HEK293 (cell line): Measurements from ENCODE around the gene CTBP2.

ENCODE experiments used
- CTCF ChIA-PET: fragments of 350-600 bp; formaldehyde crosslinking; extraction: SDS; loops from one replicate; lab custom pipeline; 2021; ENCODE audit warnings: antibody characterized with exemption; lab: Yijun Ruan, JAX
- POLR2A ChIA-PET: fragments of 300-600 bp; formaldehyde crosslinking; extraction: SDS; loops from one replicate; lab custom pipeline; 2020; ENCODE audit warnings: antibody characterized with exemption, inconsistent platforms; lab: Yijun Ruan, JAX
- H3K27ac ChIP-seq: fragments of 200-500 bp; sonication (Bioruptor generic); 2 replicates; pipeline ENCODE4 v1.5.1; 2014; ENCODE audit warnings: low read depth, low read length, control low read depth, inconsistent platforms; ENCODE audit errors: extremely low read depth
- H3K36me3 ChIP-seq, 2 experiments: fragments of 200-500 bp in 1 of 2; sonication (Bioruptor generic) in 1 of 2; 1 replicate in 1 of 2; 2 replicates in 1 of 2; pipeline ENCODE4 v1.5.1; 2014 to 2017; ENCODE audit warnings: inconsistent platforms in 2 of 2, low read length in 2 of 2; ENCODE audit not compliant: control insufficient read depth in 2 of 2, insufficient read depth in 1 of 2
- H3K4me1 ChIP-seq: fragments of 200-500 bp; sonication (Bioruptor generic); 2 replicates; pipeline ENCODE4 v1.5.1; 2014; ENCODE audit warnings: mild to moderate bottlenecking, low read length, inconsistent platforms; ENCODE audit not compliant: control insufficient read depth, insufficient read depth
- H3K4me3 ChIP-seq: 2 replicates; pipeline ENCODE4 v1.5.1; 2011; ENCODE audit warnings: low read depth, mild to moderate bottlenecking, control low read depth, low read length, moderate library complexity
- H3K9me3 ChIP-seq: fragments of 200-500 bp; sonication (Bioruptor generic); 2 replicates; pipeline ENCODE4 v1.5.1; 2014; ENCODE audit warnings: low read depth, low read length, inconsistent platforms; ENCODE audit not compliant: control insufficient read depth, insufficient read depth
- HOXD13 ChIP-seq: sonication (generic); formaldehyde crosslinking; IDR thresholded peaks from 2 replicates; pipeline ENCODE4 v1.8.0; 2022; ENCODE audit warnings: missing genetic modification reagents, borderline replicate concordance
- SETDB1 ChIP-seq: IDR thresholded peaks from one replicate; pipeline ENCODE4 v1.6.1; 2017; ENCODE audit warnings: mild to moderate bottlenecking, low read length, moderate library complexity, mixed read lengths; ENCODE audit not compliant: insufficient read length
- YY2 ChIP-seq: fragments of 450-650 bp; formaldehyde crosslinking; IDR thresholded peaks from 2 replicates; pipeline ENCODE4 v1.5.1; 2016; ENCODE audit warnings: missing biosample characterization, missing genetic modification characterization
- ZFP41 ChIP-seq: fragments of 450-650 bp; formaldehyde crosslinking; IDR thresholded peaks from 2 replicates; pipeline ENCODE4 v1.5.1; 2016; ENCODE audit warnings: missing biosample characterization, missing genetic modification characterization, borderline replicate concordance
- ZNF155 ChIP-seq: fragments of 450-650 bp; formaldehyde crosslinking; IDR thresholded peaks from 2 replicates; pipeline ENCODE4 v1.5.1; 2016; ENCODE audit warnings: missing biosample characterization, missing genetic modification characterization
- ZNF202 ChIP-seq: fragments of 450-650 bp; formaldehyde crosslinking; IDR thresholded peaks from 2 replicates; pipeline ENCODE4 v1.5.1; 2016; ENCODE audit warnings: missing biosample characterization, missing genetic modification characterization, borderline replicate concordance
- ZNF335 ChIP-seq: fragments of 450-650 bp; formaldehyde crosslinking; conservative IDR thresholded peaks from 2 replicates; pipeline ENCODE4 v1.5.1; 2016; ENCODE audit warnings: missing biosample characterization, missing genetic modification characterization
- ZNF350 ChIP-seq: fragments of 450-650 bp; formaldehyde crosslinking; IDR thresholded peaks from 2 replicates; pipeline ENCODE4 v1.5.0; 2017; ENCODE audit warnings: missing biosample characterization, mild to moderate bottlenecking, missing genetic modification characterization
- ZNF558 ChIP-seq: fragments of 450-650 bp; formaldehyde crosslinking; IDR thresholded peaks from 2 replicates; pipeline ENCODE4 v1.5.1; 2016; ENCODE audit warnings: missing biosample characterization, missing genetic modification characterization
- ZNF623 ChIP-seq: fragments of 450-650 bp; formaldehyde crosslinking; IDR thresholded peaks from 2 replicates; pipeline ENCODE4 v1.5.1; 2016; ENCODE audit warnings: missing biosample characterization, missing genetic modification characterization
- ZNF677 ChIP-seq: fragments of 450-650 bp; IDR thresholded peaks from 2 replicates; pipeline ENCODE4 v1.5.0; 2018; ENCODE audit warnings: missing biosample characterization, mild to moderate bottlenecking, missing genetic modification characterization, moderate library complexity
- ZNF747 ChIP-seq: fragments of 450-650 bp; formaldehyde crosslinking; IDR thresholded peaks from 2 replicates; pipeline ENCODE4 v1.5.1; 2016; ENCODE audit warnings: missing biosample characterization, missing genetic modification characterization
- ZNF830 ChIP-seq: fragments of 450-650 bp; IDR thresholded peaks from 2 replicates; pipeline ENCODE4 v1.5.0; 2018; ENCODE audit warnings: missing biosample characterization, missing genetic modification characterization, low read depth, mild to moderate bottlenecking, moderate library complexity
- TF ChIP-seq, protein P1 (sequence below): fragments of 450-650 bp; formaldehyde crosslinking; IDR thresholded peaks from 2 replicates; pipeline ENCODE4 v1.5.1; 2016; ENCODE audit warnings: missing biosample characterization, missing genetic modification characterization, low read depth
- TF ChIP-seq, protein P2 (sequence below): fragments of 450-650 bp; formaldehyde crosslinking; IDR thresholded peaks from 2 replicates; pipeline ENCODE4 v1.5.1; 2016; ENCODE audit warnings: missing biosample characterization, missing genetic modification characterization
- TF ChIP-seq, protein P3 (sequence below): fragments of 450-650 bp; formaldehyde crosslinking; IDR thresholded peaks from 2 replicates; pipeline ENCODE4 v1.5.1; 2016; ENCODE audit warnings: missing biosample characterization, missing genetic modification characterization
- TF ChIP-seq, protein P4 (sequence below): fragments of 450-650 bp; formaldehyde crosslinking; IDR thresholded peaks from 2 replicates; pipeline ENCODE4 v1.5.1; 2016; ENCODE audit warnings: missing biosample characterization, missing genetic modification characterization

CTBP2 gene

DNA sequence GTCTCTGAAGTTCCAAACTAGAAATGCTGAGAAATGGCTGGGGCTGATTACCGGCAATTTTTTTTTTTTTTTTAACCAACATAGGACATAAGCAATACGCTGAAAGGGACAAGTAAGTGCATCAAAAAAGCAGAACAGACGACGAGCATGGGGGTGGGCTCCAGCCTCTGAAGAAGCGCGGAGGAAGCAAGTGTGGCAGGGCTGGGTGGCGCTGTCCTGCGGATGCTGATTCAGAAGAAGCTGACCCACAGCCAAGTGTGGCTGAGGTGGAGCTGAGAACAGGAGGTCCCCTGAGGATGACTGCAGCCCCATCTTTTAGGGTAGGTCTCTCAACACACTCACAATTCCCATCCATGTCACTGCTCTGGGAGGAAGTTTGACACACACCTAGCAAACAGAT lies 65.6 kb downstream of the CTBP2 start:
- TF ChIP-seq YY2 (tag by site-specific recombination) (no peak), ZFP41 (no peak), ZNF623 (tag by site-specific recombination) (no peak), HOXD13 (no peak), ZNF155 (tag by site-specific recombination) (no peak), ZNF335 (tag by site-specific recombination) (no peak), ZNF350 (no peak)
- TF ChIP-seq, protein P1, sequence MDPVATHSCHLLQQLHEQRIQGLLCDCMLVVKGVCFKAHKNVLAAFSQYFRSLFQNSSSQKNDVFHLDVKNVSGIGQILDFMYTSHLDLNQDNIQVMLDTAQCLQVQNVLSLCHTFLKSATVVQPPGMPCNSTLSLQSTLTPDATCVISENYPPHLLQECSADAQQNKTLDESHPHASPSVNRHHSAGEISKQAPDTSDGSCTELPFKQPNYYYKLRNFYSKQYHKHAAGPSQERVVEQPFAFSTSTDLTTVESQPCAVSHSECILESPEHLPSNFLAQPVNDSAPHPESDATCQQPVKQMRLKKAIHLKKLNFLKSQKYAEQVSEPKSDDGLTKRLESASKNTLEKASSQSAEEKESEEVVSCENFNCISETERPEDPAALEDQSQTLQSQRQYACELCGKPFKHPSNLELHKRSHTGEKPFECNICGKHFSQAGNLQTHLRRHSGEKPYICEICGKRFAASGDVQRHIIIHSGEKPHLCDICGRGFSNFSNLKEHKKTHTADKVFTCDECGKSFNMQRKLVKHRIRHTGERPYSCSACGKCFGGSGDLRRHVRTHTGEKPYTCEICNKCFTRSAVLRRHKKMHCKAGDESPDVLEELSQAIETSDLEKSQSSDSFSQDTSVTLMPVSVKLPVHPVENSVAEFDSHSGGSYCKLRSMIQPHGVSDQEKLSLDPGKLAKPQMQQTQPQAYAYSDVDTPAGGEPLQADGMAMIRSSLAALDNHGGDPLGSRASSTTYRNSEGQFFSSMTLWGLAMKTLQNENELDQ (tag by site-specific recombination): no peak
- TF ChIP-seq, protein P2, sequence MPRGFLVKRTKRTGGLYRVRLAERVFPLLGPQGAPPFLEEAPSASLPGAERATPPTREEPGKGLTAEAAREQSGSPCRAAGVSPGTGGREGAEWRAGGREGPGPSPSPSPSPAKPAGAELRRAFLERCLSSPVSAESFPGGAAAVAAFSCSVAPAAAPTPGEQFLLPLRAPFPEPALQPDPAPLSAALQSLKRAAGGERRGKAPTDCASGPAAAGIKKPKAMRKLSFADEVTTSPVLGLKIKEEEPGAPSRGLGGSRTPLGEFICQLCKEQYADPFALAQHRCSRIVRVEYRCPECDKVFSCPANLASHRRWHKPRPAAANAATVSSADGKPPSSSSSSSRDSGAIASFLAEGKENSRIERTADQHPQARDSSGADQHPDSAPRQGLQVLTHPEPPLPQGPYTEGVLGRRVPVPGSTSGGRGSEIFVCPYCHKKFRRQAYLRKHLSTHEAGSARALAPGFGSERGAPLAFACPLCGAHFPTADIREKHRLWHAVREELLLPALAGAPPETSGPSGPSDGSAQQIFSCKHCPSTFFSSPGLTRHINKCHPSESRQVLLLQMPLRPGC (tag by site-specific recombination): no peak
- TF ChIP-seq, all 188 proteins: peak for 0
- H3K27ac ChIP-seq: no peak overlapping the region
- no peak overlapping the region for H3K4me3 ChIP-seq
- POLR2A ChIA-PET: no interaction called here
- no peaks in the 10 kb centered on the region for H3K9me3 ChIP-seq
- peaks cover 7% of the 10 kb centered on the region for H3K4me1 ChIP-seq
- CTCF ChIA-PET: interaction anchor here (1.6 kb wide), 1 partner anchor 10 kb away, joined by 4 read pairs; no protein-coding TSS in a partner anchor
- peaks cover 4 to 10% of the 10 kb centered on the region in 2 experiments; a peak in 2 of 3 replicates for H3K36me3 ChIP-seq

DNA sequence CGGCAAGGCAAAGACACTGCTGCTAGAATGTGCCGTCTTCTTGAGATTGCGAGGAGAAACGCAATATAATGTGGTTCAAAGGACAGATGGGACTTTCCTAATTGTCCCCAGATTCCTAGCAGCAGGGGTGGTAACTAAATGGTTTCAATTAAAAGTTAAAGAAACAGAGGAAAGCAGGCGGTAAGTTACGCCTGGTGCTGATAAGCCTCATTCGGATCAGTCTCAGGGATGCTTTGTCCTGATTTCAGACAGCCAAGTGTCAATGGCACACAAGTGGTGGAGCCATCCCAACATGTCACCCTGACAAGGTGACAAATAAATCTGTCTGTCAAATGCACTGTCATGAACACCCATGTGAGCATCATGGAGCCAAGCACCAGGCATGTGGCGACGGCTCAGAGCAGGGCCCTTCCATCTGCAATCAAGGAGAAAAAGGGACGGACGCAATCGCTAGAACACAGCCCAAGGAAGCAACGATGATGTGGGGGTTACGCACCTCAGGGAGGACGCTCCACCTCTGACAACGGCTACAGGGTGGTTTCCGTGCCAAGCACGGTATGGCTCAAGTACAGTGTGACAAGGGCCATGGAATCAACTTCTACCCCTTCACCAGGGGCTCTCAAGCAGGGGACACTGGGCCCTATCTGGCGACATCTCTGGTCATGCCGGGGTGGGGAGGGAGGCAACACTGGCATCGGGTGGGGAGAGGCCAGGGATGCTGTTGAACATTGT lies 66.2 kb downstream of the CTBP2 start:
- no peak overlapping the region for H3K27ac ChIP-seq
- no peaks in the 10 kb centered on the region for H3K9me3 ChIP-seq
- peaks cover 4 to 10% of the 10 kb centered on the region in 2 experiments; a peak in 2 of 3 replicates for H3K36me3 ChIP-seq
- H3K4me1 ChIP-seq: peaks cover 8% of the 10 kb centered on the region
- TF ChIP-seq ZNF202 (tag by site-specific recombination) (no peak), ZNF677 (tag by site-specific recombination) (no peak), SETDB1 (no peak), ZNF830 (tag by site-specific recombination) (no peak), ZNF558 (no peak), ZNF747 (tag by site-specific recombination) (no peak)
- TF ChIP-seq, protein P3, sequence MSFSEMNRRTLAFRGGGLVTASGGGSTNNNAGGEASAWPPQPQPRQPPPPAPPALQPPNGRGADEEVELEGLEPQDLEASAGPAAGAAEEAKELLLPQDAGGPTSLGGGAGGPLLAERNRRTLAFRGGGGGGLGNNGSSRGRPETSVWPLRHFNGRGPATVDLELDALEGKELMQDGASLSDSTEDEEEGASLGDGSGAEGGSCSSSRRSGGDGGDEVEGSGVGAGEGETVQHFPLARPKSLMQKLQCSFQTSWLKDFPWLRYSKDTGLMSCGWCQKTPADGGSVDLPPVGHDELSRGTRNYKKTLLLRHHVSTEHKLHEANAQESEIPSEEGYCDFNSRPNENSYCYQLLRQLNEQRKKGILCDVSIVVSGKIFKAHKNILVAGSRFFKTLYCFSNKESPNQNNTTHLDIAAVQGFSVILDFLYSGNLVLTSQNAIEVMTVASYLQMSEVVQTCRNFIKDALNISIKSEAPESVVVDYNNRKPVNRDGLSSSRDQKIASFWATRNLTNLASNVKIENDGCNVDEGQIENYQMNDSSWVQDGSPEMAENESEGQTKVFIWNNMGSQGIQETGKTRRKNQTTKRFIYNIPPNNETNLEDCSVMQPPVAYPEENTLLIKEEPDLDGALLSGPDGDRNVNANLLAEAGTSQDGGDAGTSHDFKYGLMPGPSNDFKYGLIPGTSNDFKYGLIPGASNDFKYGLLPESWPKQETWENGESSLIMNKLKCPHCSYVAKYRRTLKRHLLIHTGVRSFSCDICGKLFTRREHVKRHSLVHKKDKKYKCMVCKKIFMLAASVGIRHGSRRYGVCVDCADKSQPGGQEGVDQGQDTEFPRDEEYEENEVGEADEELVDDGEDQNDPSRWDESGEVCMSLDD: no peak
- TF ChIP-seq, protein P4, sequence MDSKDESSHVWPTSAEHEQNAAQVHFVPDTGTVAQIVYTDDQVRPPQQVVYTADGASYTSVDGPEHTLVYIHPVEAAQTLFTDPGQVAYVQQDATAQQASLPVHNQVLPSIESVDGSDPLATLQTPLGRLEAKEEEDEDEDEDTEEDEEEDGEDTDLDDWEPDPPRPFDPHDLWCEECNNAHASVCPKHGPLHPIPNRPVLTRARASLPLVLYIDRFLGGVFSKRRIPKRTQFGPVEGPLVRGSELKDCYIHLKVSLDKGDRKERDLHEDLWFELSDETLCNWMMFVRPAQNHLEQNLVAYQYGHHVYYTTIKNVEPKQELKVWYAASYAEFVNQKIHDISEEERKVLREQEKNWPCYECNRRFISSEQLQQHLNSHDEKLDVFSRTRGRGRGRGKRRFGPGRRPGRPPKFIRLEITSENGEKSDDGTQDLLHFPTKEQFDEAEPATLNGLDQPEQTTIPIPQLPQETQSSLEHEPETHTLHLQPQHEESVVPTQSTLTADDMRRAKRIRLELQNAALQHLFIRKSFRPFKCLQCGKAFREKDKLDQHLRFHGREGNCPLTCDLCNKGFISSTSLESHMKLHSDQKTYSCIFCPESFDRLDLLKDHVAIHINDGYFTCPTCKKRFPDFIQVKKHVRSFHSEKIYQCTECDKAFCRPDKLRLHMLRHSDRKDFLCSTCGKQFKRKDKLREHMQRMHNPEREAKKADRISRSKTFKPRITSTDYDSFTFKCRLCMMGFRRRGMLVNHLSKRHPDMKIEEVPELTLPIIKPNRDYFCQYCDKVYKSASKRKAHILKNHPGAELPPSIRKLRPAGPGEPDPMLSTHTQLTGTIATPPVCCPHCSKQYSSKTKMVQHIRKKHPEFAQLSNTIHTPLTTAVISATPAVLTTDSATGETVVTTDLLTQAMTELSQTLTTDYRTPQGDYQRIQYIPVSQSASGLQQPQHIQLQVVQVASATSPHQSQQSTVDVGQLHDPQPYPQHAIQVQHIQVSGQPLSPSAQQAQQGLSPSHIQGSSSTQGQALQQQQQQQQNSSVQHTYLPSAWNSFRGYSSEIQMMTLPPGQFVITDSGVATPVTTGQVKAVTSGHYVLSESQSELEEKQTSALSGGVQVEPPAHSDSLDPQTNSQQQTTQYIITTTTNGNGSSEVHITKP (tag by site-specific recombination): no peak
- CTCF ChIA-PET: no interaction called here
- no peak overlapping the region for H3K4me3 ChIP-seq
- POLR2A ChIA-PET: no interaction called here
